Pancreas (tissue), 10 donors: ENCODE data around the gene BRIP1. TPM values are rescaled to one million over a fixed set of nuclear protein-coding genes. Genes with fewer than 3 reads are reported as not detected.

Experiments used
- ATAC-seq, 4 donors: fragments of 200-7000 bp; cut with Tn5 transposase; one replicate each; pipeline versions ENCODE4 v1.8.0 to v1.9.1; 2020; ENCODE audit warnings: mild to moderate bottlenecking in 4 of 4, moderate library complexity in 4 of 4
- DNase-seq, 6 donors: peaks; one replicate each; pipeline ENCODE4 v3.0.0-alpha.2; 2020
- FAIRE-seq: peaks from 2 replicates; lab custom pipeline; 2012; peaks lifted over from hg19 to GRCh38; lab: Jason Lieb, UNC
- H3K27ac ChIP-seq, 4 donors: fragments of 200-600 bp; sonication (generic); 1 replicate in 3 of 4; 2 replicates in 1 of 4; pipeline versions ENCODE4 v1.5.0 to v1.8.0; 2020
- H3K27me3 ChIP-seq, 4 donors: fragments of 200-600 bp; one replicate each; pipeline ENCODE4 v1.8.0; 2021
- H3K36me3 ChIP-seq, 3 donors: fragments of 200-600 bp; sonication (generic) in 1 of 3; one replicate each; pipeline versions ENCODE4 v1.5.0 to v1.8.0; 2020 to 2021
- H3K4me1 ChIP-seq, 3 donors: fragments of 200-600 bp; one replicate each; pipeline ENCODE4 v1.8.0; 2021
- H3K4me3 ChIP-seq, 4 donors: fragments of 200-600 bp; sonication (generic) in 2 of 4; one replicate each; pipeline versions ENCODE4 v1.5.0 to v1.8.0; 2020 to 2021
- H3K9me3 ChIP-seq, 4 donors: fragments of 200-600 bp; one replicate each; pipeline ENCODE4 v1.8.0; 2021
- CTCF ChIP-seq, 4 donors: fragments of 200-600 bp; sonication (generic) in 3 of 4; IDR thresholded peaks; one replicate each; pipeline versions ENCODE4 v1.5.0 to v1.8.0; 2021; ENCODE audit warnings: antibody characterized with exemption in 4 of 4
- WGBS, 2 donors: extraction: QIAGEN DNeasy Blood & Tissue Kit; methylation state at CpG; one replicate each; pipeline ENCODE4 v1.1.7; 2013; 5-methylcytosine and 5-hydroxymethylcytosine counted together
- intact Hi-C, 3 donors: fragments of 100-400 bp; cut with DNase I; formaldehyde crosslinking; loops; one replicate each; pipeline versions ENCODE4 v1.11.1 to v1.14.2; 2022
- polyA plus RNA-seq, 2 donors: library from polyadenylated mRNA; stranded (reverse); fragments of 200-250 nt; gene quantifications; one replicate each; pipeline ENCODE4 v1.2.3, GENCODE V29; 2013
- total RNA-seq, 6 donors: library from RNA; stranded (reverse); fragmentation: NEBNext Ultra II Directional in 4 of 6; extraction: Animal tissue kit (Norgen Biotek cat#: 25700) in 4 of 6; gene quantifications; one replicate each; pipeline versions ENCODE4 v1.2.1 to v1.2.4, GENCODE V29; 2021 to 2023
- donor health status: healthy with polysubstance abuse.
- donor health status: DM: no; HTN: no; CAD: no; lungs with moderate emphysema.
- donor health status: DM: no; HTN: no; CAD: no.
- donor health status: control.
- donor health status: control.
- donor health status: Bipolar disorder and iron deficiency.
- donor health status: DM: yes; HTN: yes; CAD: no.
- donor health status: DM: no; HTN: no; CAD: no.
- donor health status: DM: no; HTN: no; CAD: no.
- donor health status: DM: yes; HTN: yes; CAD: no.

Gene BRIP1
- under 1 TPM; 0.09 to 0.59 (median 0.36) TPM for total RNA-seq
- under 1 TPM; 0.09 to 0.15 TPM for polyA plus RNA-seq

- H3K4me1 ChIP-seq, result peaks cover 0 to 10% (median 8%) of the 10 kb centered on the region in 3 donors
- H3K27me3 ChIP-seq, result no peaks in the 10 kb centered on the region
- TF ChIP-seq CTCF (IDR thresholded peaks at IDR 0.05), result no peak
- peaks cover 0 to 8% (median 0%) of the 10 kb centered on the region in 3 donors for H3K36me3 ChIP-seq
- H3K9me3 ChIP-seq, result no peaks in the 10 kb centered on the region
- intact Hi-C loops, result no loop called here
- peak; percentile 88 to 95 (median 89) for DNase-seq
- peak within 1 kb of the TSS; percentile 73 to 90 (median 88) for H3K27ac ChIP-seq
- peak; percentile 98 to 100 (median 99) for ATAC-seq
- H3K4me3 ChIP-seq, result peak within 1 kb of the TSS; percentile 41 to 75 (median 51)
- 0 to 1% methylated on average over 42 to 43 of the region's 43 CpGs for WGBS, 2 donors
- peak; percentile 75 for FAIRE-seq
These were observed at the start of gene BRIP1 for GRCh38 chr17:61862975-61863800. BRIP1 (minus strand) TSS chr17:61863528; CDS start chr17:61861539, 1,989 bp downstream.

GRCh38 chr17:61908292-61909037, 45.1 kb upstream of the BRIP1 start:
- peaks cover 0 to 16% (median 6%) of the 10 kb centered on the region in 3 donors for H3K36me3 ChIP-seq
- DNase-seq (no peak), FAIRE-seq (peak; percentile 29), ATAC-seq (no peak)
- H3K4me3 ChIP-seq, result no peak overlapping the region
- H3K9me3 ChIP-seq, result no peaks in the 10 kb centered on the region
- no peak overlapping the region for H3K27ac ChIP-seq
- intact Hi-C loops, result no loop called here
- no peak for TF ChIP-seq CTCF (IDR thresholded peaks at IDR 0.05)
- no peaks in the 10 kb centered on the region for H3K27me3 ChIP-seq
- no peaks in the 10 kb centered on the region for H3K4me1 ChIP-seq
- 87 to 94% methylated on average over 7 of the region's 7 CpGs for WGBS, 2 donors

- H3K4me1 ChIP-seq, result no peaks in the 10 kb centered on the region
- FAIRE-seq, result no peak
- DNase-seq, result no peak
- no peak for TF ChIP-seq CTCF (IDR thresholded peaks at IDR 0.05)
- no peaks in the 10 kb centered on the region for H3K27me3 ChIP-seq
- H3K9me3 ChIP-seq, result no peaks in the 10 kb centered on the region
- no peak overlapping the region for H3K27ac ChIP-seq
- no peak overlapping the region for H3K4me3 ChIP-seq
- ATAC-seq, result no peak
- peaks cover 0 to 16% (median 6%) of the 10 kb centered on the region in 3 donors for H3K36me3 ChIP-seq
- intact Hi-C loops, result no loop called here
- WGBS, 2 donors, result 88 to 93% methylated on average over 5 of the region's 5 CpGs
These were observed 44.0 kb upstream of the BRIP1 start for GRCh38 chr17:61907361-61907760.

- DNase-seq, result no peak
- no peak for TF ChIP-seq CTCF (IDR thresholded peaks at IDR 0.05)
- Histone ChIP-seq H3K27ac (no peak overlapping the region), H3K4me3 (no peak overlapping the region), H3K36me3 (peaks cover 0 to 16% (median 0%) of the 10 kb centered on the region in 3 donors), H3K9me3 (no peaks in the 10 kb centered on the region), H3K4me1 (no peaks in the 10 kb centered on the region), H3K27me3 (no peaks in the 10 kb centered on the region)
- WGBS, 2 donors, result 92 to 97% methylated on average over 5 of the region's 5 CpGs
- no peak for FAIRE-seq
- intact Hi-C loops, result no loop called here
- no peak for ATAC-seq
These were observed 40.9 kb upstream of the BRIP1 start for GRCh38 chr17:61904094-61904710.
